BLaER1 treated with 17β-estradiol and CSF1 and Interleukin-3, amounts not matched to agents 10 nM and 100 nM (cell line): ENCODE data around the gene ACTR1A.

Experiments
- H3K27ac ChIP-seq, 11 experiments: shearing (Covaris generic); formaldehyde crosslinking; 2 replicates each; pipeline ENCODE4 v1.8.1; 2022
- H3K27me3 ChIP-seq, 11 experiments: shearing (Covaris generic); formaldehyde crosslinking; 2 replicates each; pipeline ENCODE4 v1.8.1; 2022
- H3K36me3 ChIP-seq, 11 experiments: shearing (Covaris generic); formaldehyde crosslinking; 2 replicates each; pipeline ENCODE4 v1.8.1; 2022
- H3K4me1 ChIP-seq, 10 experiments: shearing (Covaris generic); formaldehyde crosslinking; 2 replicates each; pipeline ENCODE4 v1.8.1; 2022
- H3K4me2 ChIP-seq, 11 experiments: shearing (Covaris generic); formaldehyde crosslinking; 2 replicates each; pipeline ENCODE4 v1.8.1; 2022
- H3K4me3 ChIP-seq, 10 experiments: shearing (Covaris generic); formaldehyde crosslinking; 2 replicates each; pipeline ENCODE4 v1.8.1; 2022
- H3K9ac ChIP-seq, 11 experiments: shearing (Covaris generic); formaldehyde crosslinking; 2 replicates each; pipeline ENCODE4 v1.8.1; 2022
- H3K9me3 ChIP-seq, 11 experiments: shearing (Covaris generic); formaldehyde crosslinking; replicated peaks in 1 of 11; 2 replicates each; pipeline ENCODE4 v1.8.1; 2022
- H4K20me1 ChIP-seq, 11 experiments: shearing (Covaris generic); formaldehyde crosslinking; 2 replicates each; pipeline ENCODE4 v1.8.1; 2022
- Cebpa-rat ChIP-seq, 11 experiments: shearing (Covaris generic); IDR thresholded peaks; 2 replicates each; pipeline ENCODE4 v1.8.1; 2022

Gene ACTR1A

DNA sequence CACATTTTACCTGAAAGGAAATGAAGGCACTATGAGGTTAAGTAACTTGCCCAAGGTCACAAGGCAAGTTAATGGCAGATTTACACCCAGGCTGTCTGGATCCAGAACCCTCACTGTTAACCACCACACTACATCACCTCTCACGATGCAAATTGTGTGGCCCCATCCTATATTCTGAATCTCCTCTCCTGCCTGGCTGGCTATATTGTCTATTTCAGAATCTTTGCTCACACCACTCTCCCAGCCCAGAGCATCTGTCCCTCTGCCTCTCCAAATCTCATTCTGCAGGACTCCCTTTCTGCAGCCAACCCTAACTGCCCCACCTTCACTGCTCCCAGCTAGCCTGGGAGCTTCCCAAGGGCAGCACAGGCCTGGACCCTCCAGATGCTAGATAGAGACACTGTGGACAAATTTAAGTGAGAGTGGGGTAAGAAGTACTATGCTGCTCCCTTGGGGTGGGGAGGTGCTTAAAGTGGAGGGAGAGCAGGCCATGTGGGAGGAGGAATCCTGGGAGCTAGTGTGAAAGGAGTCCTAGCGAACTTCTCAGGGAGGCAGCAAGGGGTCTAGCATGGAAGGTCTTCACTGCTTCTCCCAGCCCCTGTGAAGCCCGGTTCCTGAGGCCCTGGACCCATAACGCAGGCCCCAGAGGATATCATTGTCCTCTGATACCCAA is 70.9 kb downstream of the ACTR1A start:
- H3K27me3 ChIP-seq: peaks cover 0 to 26% (median 0%) of the 10 kb centered on the region in 11 experiments; a peak in 8 of 22 replicates
- H3K9me3 ChIP-seq: no peaks in the 10 kb centered on the region
- peaks cover 45 to 52% (median 50%) of the 10 kb centered on the region in 10 experiments for H3K4me1 ChIP-seq
- TF ChIP-seq Cebpa-rat (IDR thresholded peaks at IDR 0.05): no peak
- peak overlapping the region; percentile 88 to 100 (median 95) for H3K4me2 ChIP-seq
- H3K9ac ChIP-seq: peak overlapping the region; percentile 85 to 95 (median 90)
- peak overlapping the region; percentile 74 to 96 (median 82) for H3K4me3 ChIP-seq
- H3K27ac ChIP-seq: peak overlapping the region; percentile 78 to 93 (median 88)
- H3K36me3 ChIP-seq: peaks cover 0 to 32% (median 5%) of the 10 kb centered on the region in 11 experiments; a peak in 9 of 22 replicates
- H4K20me1 ChIP-seq: peaks cover 0 to 16% (median 5%) of the 10 kb centered on the region in 11 experiments; a peak in 13 of 22 replicates

- TF ChIP-seq Cebpa-rat (IDR thresholded peaks at IDR 0.05): no peak
- H3K36me3 ChIP-seq: peaks cover 6 to 50% (median 18%) of the 10 kb centered on the region in 11 experiments
- peaks cover 26 to 53% (median 32%) of the 10 kb centered on the region in 10 experiments for H3K4me1 ChIP-seq
- H3K27me3 ChIP-seq: peaks cover 0 to 9% (median 0%) of the 10 kb centered on the region in 11 experiments; a peak in 6 of 22 replicates
- no peak overlapping the region for H3K4me3 ChIP-seq
- peaks cover 5 to 27% (median 19%) of the 10 kb centered on the region in 11 experiments; a peak in 14 of 22 replicates for H4K20me1 ChIP-seq
- H3K9me3 ChIP-seq: no peaks in the 10 kb centered on the region
- H3K4me2 ChIP-seq: no peak overlapping the region; a peak in 1 of 22 replicates
- H3K9ac ChIP-seq: no peak overlapping the region
- H3K27ac ChIP-seq: no peak overlapping the region
Observed at GRCh38 chr10:102429468-102429867, 73.0 kb downstream of the ACTR1A start.
